K562 treated with DMSO at 1 percent for 12 hours (cell line): Measurements from ENCODE around the gene C10orf71. TPM values are rescaled to one million over a fixed set of nuclear protein-coding genes. Genes with fewer than 3 reads are reported as not detected.

Experiments
- total RNA-seq: library from RNA; unstranded; fragments of 300-600 nt; gene quantifications from 2 replicates; pipeline ENCODE4 v1.2.3, GENCODE V29; 2022; ENCODE audit not compliant: insufficient read depth

C10orf71 gene
- 0.14 and 1.3 TPM in 2 replicates for total RNA-seq

DNA sequence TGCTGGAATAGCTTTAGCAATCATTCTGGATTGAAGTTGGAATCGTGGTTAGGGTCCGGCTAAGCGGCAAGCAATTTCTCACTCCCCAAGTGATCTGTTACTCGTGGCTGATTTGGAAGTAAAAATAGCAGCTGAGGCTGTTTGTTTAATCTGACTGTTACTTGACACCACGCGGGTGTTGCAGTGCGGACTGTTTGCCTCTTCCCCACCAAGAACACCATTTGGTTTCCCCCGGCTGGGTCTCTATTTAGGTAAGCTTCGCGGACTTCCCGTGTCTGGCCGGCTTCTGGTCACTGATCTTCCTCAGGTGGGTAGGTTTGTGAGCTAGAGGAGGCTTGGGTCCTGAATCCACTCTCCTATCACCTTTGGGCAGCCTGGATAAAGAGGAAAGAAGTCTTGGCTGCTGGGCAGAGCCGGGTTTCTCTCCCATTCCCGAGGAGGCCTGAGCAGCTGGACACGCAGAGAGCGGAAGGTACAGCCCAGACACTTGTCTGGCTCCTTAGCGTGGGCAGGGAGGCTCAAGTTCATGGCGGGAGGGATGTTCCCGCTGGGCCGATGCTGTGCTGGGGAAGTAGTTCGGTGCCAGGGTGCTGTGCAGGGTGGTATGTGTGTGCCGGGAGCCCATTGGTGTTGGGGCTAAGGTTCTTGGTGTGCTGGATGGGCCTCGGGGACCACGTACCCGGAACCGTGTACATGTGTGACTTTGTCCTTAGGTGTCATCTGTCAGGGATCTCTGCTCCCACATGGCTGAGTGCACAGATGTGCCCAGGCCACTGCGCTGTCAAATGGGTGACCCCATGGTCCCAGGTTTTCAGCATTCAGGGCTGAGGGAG, at the start of gene C10orf71:
Gene C10orf71 (plus strand): TSS at position 188 of the 833 bp plus-strand sequence. CDS start 23,376 bp downstream, outside the sequence.

Other genes with a start within 250 kb of the C10orf71 start
- gene VSTM4, start 183.6 kb upstream of the C10orf71 start, total RNA-seq: 1.6 and 7.9 TPM in 2 replicates
- gene FAM170B, start 165.1 kb upstream of the C10orf71 start, total RNA-seq: 0.85 TPM in 1 of 2 replicates, not detected in the other
- gene TMEM273, start 110.8 kb upstream of the C10orf71 start, total RNA-seq: 102 and 156 TPM in 2 replicates
- gene DRGX, start 96.9 kb downstream of the C10orf71 start, total RNA-seq: not detected in 2 replicates
- 5.9 and 13.3 TPM in 2 replicates for gene ERCC6, start 240.0 kb downstream of the C10orf71 start, total RNA-seq